CD4-positive, alpha-beta T cell treated with Interferon alpha-2 for 1 hour (primary cell): Measurements from ENCODE around the gene KAZN.

Source experiments
- DNase-seq, 2 donors: peaks; one replicate each; pipeline ENCODE4 v3.0.0-alpha.2; 2020 to 2022

KAZN gene

DNA sequence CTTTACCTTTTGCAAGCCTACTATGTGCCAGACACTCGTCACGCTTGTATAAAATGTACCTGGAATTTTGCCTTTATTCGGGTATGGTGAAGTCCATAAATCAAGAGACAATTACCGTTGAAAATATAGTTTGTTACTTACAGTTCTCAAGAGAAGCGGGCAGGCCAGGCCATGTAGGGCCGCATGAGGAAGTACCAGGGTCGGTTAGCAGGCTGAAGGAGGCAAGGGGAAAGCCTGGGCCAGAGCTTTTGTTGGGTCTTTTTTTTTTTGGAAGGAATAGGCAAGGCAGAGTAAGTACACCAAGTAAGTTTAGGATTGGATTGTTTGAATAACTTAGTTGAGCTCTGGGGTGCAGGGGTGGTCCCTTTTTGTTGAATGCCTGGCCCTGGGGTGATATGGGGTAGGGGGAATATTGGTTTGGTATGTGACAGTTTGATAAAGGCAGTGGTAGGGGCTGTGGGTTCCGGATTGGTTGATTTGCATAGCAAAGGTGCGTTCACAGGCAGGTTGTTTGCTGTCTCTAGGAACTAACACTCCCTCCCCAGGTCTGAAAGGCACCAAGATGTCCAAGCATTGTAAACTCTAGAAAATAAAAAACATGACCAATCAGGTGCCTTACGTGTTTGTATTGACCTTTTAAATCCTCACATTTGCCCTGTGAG, 80.7 kb downstream of the KAZN start:
- no peak for DNase-seq

DNA sequence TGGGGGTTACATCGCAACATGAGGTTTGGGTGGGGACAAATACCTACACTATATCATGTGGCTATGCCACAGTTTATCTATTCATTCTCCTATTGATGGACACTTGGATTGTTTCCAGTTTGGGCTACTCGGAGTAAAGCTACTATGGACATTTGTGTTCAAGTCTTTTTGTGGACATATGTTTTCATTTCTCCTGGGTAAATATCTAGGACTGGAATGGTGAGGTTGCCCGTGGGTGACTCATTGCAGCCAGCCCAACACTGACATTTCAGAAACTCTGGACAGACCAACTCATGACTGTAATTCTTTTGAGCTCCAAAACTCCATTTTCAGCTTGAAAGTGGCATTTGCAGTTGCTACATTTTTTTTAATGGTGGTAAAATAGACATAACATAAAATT, 82.7 kb downstream of the KAZN start:
- DNase-seq = no peak

- DNase-seq = no peak
Observed at GRCh38 chr1:14682941-14683621, 84.6 kb downstream of the KAZN start.

- no peak for DNase-seq
Observed at GRCh38 chr1:14685078-14685477, 86.6 kb downstream of the KAZN start.

DNA sequence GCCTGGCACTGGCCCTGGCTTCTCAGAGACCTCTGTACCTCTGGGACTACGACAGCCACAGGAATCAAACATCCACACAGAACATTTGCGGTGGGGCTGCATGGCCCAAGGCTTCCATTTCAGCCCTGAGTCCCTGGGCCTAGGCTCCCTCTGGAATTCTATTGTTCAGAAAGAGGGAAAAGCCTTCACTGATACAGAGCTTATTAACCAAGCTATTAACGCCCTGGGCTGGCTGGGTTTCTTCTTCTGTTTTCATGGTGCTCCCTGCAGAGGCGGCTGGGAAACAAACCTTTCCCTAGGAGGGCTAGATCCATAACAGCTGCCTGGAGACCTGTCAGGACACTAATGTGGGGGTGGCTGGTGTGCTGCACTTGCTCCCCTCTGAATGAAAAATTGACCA, 88.2 kb downstream of the KAZN start:
- DNase-seq = no peak

DNA sequence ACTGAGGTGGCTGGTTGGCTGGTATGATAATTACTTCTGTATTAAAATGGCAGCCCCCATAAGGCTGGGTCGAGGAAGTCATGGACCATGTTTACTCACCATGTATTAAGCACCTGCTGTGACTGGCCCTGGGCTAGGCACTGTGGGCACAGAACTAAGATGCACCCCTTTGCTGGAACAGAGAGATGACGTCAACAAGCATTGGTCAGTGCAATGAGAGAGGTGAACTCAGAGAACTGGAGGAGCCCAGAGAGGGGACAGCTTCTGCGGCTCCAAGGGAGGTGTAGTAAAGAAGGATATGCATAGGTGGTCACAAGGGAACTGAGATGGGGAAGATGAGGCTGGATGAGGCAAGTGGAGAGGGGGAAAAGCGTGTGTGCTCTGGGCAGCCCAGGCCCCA, 88.7 kb downstream of the KAZN start:
- no peak for DNase-seq

DNA sequence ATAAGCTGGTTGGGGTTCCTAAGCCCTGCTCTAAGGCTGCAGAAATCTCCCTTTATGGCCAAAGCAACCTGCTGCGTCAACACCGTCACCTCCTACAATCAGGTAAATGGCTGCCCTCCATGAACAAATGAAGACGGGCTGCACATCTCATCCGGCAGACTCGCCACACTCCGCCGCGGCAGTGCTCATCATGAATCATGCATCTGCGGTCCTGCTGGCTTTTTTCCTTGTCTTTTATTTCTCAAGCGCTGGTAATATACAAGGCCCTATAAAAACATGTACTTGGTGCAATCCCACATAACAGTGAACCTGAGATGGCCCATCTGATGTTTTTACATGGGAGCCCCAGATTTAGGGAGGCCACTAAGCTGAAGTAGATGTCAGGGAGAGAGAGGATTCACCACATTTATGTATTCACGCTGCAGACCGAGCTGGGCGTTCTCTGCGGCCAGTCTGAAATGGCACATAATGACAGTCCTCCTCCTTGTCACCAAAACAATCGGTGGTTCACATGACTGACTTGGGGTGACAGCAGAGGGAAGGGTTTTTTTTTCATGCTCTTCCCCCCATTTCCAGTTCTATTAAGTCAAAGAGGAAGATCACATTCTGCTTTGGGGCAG, 91.6 kb downstream of the KAZN start:
- DNase-seq = no peak

GRCh38 chr1:14693949-14694348, 95.5 kb downstream of the KAZN start:
- no peak for DNase-seq

DNA sequence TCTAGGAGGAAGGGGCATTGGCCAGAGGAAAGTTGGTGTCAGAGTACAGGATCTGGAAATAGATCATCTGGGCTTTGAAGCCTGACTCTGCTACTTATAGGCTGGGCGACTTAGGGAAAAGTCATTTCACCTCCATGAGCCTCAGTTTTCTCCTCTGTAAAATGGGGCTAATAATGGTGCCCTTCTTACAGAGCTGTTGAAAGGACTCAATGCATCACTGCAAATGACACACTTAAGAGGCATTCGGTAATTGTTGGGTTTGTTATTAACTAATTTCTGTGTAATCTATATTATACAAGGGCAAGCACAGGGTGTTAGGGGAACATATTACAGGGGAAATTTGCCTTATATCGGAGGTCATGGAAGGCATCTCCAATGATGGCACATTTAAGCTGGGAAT, 96.1 kb downstream of the KAZN start:
- DNase-seq = no peak

GRCh38 chr1:14696761-14697160, 98.3 kb downstream of the KAZN start:
- no peak for DNase-seq

GRCh38 chr1:14697353-14697752, 98.9 kb downstream of the KAZN start:
- no peak for DNase-seq

GRCh38 chr1:14698314-14698713, 99.8 kb downstream of the KAZN start:
- DNase-seq = no peak

- no peak for DNase-seq
Observed at GRCh38 chr1:14699620-14700019, 101.1 kb downstream of the KAZN start.

DNA sequence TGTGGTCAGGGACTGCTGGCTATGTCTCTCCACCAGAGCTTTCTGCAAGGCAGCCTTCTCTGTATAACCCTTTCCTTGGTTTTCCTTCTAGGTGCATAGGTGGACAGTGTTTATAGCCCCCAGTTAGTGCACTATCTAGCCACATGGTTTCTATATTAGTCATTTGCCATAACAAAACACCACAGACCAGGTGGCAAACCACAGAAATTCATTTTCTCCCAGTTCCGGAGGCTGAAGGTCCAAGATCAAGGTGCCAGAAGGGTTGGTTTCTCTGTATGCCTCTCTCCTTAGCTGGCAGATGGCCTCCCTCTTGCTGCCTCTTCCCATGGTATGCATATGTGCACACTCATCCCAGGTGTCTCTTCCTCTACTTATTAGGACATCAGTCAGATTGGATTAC, 106.4 kb downstream of the KAZN start:
- DNase-seq = no peak

DNA sequence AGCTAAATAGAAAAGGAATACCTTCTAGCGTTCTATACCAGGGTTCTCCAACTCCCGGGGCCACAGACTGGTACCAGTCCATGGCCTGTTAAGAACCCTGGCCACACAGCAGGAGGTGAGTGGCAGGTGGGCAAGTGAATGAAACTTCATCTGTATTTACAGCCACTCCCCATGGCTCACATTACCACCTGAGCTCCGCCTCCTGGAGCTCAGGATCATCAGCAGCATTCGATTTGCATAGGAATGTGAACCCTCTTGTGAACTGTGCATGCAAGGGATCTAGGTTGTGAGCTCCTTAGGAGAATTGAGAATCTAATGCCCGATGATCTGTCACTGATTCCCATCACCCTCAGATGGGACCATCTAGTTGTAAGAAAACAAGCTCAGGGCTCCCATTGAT, 107.3 kb downstream of the KAZN start:
- no peak for DNase-seq

DNA sequence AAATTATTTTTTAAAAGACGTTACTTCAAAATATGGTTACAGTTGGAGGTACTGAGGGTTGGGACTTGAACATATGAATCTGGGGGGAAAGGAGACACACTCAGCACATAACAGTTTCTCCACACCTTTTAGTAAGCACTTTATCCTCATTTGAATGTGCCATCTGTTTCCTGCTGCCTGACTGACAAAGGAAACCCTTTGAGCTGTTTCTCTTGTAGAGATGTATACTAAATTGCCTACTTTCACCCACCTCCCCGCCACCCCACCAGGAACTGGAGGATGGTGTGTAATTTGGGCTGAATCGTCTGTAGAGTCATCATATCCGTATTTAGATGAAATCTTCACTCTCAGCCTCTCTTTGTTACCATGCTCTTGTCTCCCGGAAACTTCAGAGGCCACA, 108.1 kb downstream of the KAZN start:
- DNase-seq = no peak

DNA sequence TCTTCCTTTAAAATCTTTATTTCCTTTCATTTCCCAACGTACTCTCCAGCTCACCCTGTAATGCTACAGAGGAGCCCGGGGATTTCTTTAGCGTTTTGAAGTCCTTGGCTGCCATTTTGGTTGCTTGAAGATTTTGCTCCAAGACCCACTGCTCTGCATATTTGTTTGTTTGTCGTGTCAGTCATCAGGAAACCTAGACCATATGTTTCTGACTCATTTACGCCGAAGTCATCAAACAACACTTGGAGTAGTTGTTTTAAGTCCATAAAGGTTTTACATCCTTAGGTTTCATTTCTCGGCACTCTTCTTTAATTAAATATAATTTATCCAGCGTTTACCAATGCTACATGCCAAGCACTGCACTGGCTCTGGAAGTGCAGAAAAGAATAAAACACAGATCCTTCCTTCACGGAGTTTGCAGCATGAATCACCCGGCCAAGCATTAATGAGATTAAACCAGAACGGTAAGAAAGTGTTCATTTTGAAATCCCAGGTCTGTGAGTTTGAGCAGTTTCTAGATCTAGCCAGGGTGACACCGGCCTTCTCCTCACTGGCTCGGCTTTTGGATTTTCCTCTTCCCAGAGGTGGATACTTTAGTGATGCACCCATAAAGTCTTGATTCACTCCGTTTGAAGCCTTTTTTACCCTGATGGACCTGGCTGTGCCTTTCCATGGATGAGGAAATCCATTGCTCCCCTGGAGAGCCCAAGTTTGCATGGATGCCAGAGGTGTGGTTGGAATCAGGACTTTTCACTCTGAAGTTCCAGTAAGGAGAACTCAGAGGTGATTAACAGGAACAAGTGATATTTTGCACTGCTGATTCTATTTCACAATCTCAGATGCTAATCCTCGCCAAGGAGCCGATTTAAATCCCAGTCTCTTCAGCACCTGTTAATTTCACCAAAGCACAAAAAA, 109.3 kb downstream of the KAZN start:
- no peak for DNase-seq

- no peak for DNase-seq
Observed at GRCh38 chr1:14710331-14710730, 111.8 kb downstream of the KAZN start.

DNA sequence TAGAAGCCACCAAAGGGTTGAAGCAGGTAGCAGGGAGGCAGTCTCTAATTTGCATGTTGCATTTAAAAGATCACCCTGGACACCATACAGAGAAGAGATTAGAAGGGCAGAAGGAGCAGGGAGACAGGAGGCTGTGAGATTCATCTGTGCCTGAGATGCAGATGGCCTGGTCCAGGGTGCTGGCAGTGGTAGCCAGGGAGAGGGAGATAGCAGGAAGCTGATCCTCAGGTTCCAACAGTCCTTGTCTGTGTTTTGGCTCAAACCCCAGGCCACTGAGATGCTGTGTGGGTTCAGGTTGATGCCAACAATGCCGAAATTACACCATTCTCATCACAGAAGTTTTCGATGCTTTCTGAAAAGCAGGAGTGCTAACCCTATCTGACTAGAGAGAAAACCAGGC, 113.7 kb downstream of the KAZN start:
- DNase-seq = no peak

GRCh38 chr1:14713077-14713476, 114.6 kb downstream of the KAZN start:
- DNase-seq = no peak

DNA sequence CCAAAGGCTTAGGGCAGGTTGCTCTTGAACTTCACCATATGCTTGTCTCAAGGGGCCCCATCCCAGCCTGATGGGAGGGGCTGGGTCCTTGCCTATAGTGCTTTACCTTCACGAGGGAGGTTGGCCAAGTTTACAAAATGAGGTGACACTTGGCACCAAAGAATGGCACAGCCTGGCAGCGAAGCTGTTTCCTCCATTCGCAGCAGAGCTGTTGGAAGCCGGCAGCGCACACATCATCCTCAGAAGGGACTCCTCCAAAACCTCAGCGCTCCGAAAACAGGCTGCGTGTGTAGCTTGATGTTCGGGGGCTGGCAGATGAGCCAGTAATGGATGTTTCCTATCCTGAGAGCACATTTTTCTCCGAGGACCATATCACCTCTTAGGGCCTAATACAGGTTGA, 116.8 kb downstream of the KAZN start:
- no peak for DNase-seq

- DNase-seq = no peak
Observed at GRCh38 chr1:14715802-14716201, 117.3 kb downstream of the KAZN start.

GRCh38 chr1:14716474-14716873, 118.0 kb downstream of the KAZN start:
- DNase-seq = no peak
